ENCODE data around the gene GATA3. TPM values are rescaled to one million over a fixed set of nuclear protein-coding genes. Genes with fewer than 3 reads are reported as not detected.

The GATA3 gene
- total and polyA plus RNA-seq, 2 of the 8 experiments (the other 6 are each of a cell fraction or from before 2014, with no cell fraction given) = 0.02 to 0.43 TPM

GRCh38 chr10:8100366-8100765 is 45.9 kb downstream of the GATA3 start:
- Histone ChIP-seq H3K9ac (replicated peaks in 1 of 4; ENCODE audit: extremely low read depth in 1 of 4, low read depth in 3 of 4, low read length in 3 of 4) (no peak overlapping the region), H3K27ac (ENCODE audit: low read depth, low read length) (no peak overlapping the region), H3K9me3 (ENCODE audit: insufficient read depth in 2 of 2, low read depth in 1 of 2, low read length in 1 of 2) (no peaks in the 10 kb centered on the region), H4K20me1 (replicated peaks in 1 of 2; ENCODE audit: control insufficient read depth in 1 of 2, insufficient read depth in 2 of 2, low read length in 2 of 2) (no peaks in the 10 kb centered on the region), H2BK15ac (ENCODE audit: low read length) (no peak overlapping the region), H3K18ac (ENCODE audit: extremely low read depth, low read length) (no peak overlapping the region), H3K79me2 (ENCODE audit: control insufficient read depth in 1 of 2, insufficient read depth in 2 of 2, low read length in 2 of 2) (no peaks in the 10 kb centered on the region), H4K8ac (ENCODE audit: extremely low read depth, insufficient read depth, low read length) (no peak overlapping the region), H2BK20ac (ENCODE audit: low read length) (no peak overlapping the region), H2BK5ac (ENCODE audit: low read depth, low read length) (no peak overlapping the region), H3K14ac (ENCODE audit: insufficient read length) (no peak overlapping the region), H3K36me3 (ENCODE audit: control insufficient read depth in 2 of 4, insufficient read depth in 4 of 4, low read length in 3 of 4) (no peaks in the 10 kb centered on the region), H3K56ac (replicated peaks; ENCODE audit: insufficient read length, low read depth, low read length) (no peak overlapping the region), H2AK5ac (ENCODE audit: low read depth, low read length) (no peak overlapping the region), H4K5ac (ENCODE audit: insufficient read length, low read depth, low read length) (no peak overlapping the region), H2BK120ac (replicated peaks; ENCODE audit: low read depth, low read length) (no peak overlapping the region), H4K91ac (replicated peaks; ENCODE audit: insufficient read length, low read length) (no peak overlapping the region), H3K4ac (replicated peaks; ENCODE audit: insufficient read length, low read depth, low read length) (no peak overlapping the region), H3K4me2 (ENCODE audit: insufficient read depth in 1 of 2, low read depth in 2 of 2, low read length in 2 of 2) (no peak overlapping the region), H3K23ac (ENCODE audit: insufficient read length) (no peak overlapping the region), H3K79me1 (ENCODE audit: low read depth, low read length) (no peaks in the 10 kb centered on the region), H2AFZ (ENCODE audit: low read length) (no peak overlapping the region), H3K4me1 (replicated peaks in 1 of 4; ENCODE audit: control insufficient read depth in 3 of 4, insufficient read depth in 4 of 4, low read length in 3 of 4) (peaks cover 3 to 11% (median 6%) of the 10 kb centered on the region in 4 experiments; a peak in 5 of 7 replicates), H3K4me3 (ENCODE audit: extremely low read depth in 1 of 4, insufficient read depth in 2 of 4, low read depth in 3 of 4, low read length in 4 of 4) (no peak overlapping the region), H3K27me3 (replicated peaks in 1 of 4; ENCODE audit: control insufficient read depth in 3 of 4, extremely low read depth in 1 of 4, insufficient read depth in 3 of 4, low read length in 3 of 4) (no peaks in the 10 kb centered on the region), H3K23me2 (ENCODE audit: low read depth, low read length) (no peaks in the 10 kb centered on the region), H2BK12ac (ENCODE audit: low read depth, low read length) (0 out of 2 replicates have a peak overlapping the region, but pooled peaks have one; percentile 17)
- no peak for TF ChIP-seq CTBP2 (IDR thresholded peaks at IDR 0.05; ENCODE audit: borderline replicate concordance, insufficient read depth, insufficient read length, low read length)
- TF ChIP-seq SAP30 (IDR thresholded peaks at IDR 0.05; ENCODE audit: insufficient read depth, insufficient replicate concordance, low read length) = no peak
- no peak for TF ChIP-seq MAFK (IDR thresholded peaks at IDR 0.05; ENCODE audit: low read depth, low read length)
- TF ChIP-seq TBP (IDR thresholded peaks at IDR 0.05; ENCODE audit: low read depth, low read length) = no peak
- TF ChIP-seq NRF1 (IDR thresholded peaks at IDR 0.05; ENCODE audit: low read depth, low read length) = no peak
- no peak for TF ChIP-seq SP4 (IDR thresholded peaks at IDR 0.05; ENCODE audit: low read length)
- no peak for TF ChIP-seq CTCF (IDR thresholded peaks at IDR 0.05; ENCODE audit: control extremely low read depth in 1 of 3, insufficient read depth in 1 of 3, low read depth in 1 of 3, low read length in 3 of 3)
- no peak for TF ChIP-seq ATF3 (IDR thresholded peaks at IDR 0.05; ENCODE audit: insufficient read depth, low read depth, low read length)
- TF ChIP-seq KDM5A (IDR thresholded peaks at IDR 0.05; ENCODE audit: low read length) = no peak
- no peak for TF ChIP-seq RFX5 (IDR thresholded peaks at IDR 0.05; ENCODE audit: borderline replicate concordance, low read depth, low read length)
- no peak for TF ChIP-seq EZH2 (IDR thresholded peaks at IDR 0.05; ENCODE audit: low read depth, low read length, severe bottlenecking)
- POLR2A ChIA-PET (ENCODE audit: partially characterized antibody) = no interaction called here
- DNase-seq (ENCODE audit: low read depth in 1 of 2, low spot score in 2 of 2) = no peak
- WGBS, 2 experiments (ENCODE audit: extremely low coverage in 1 of 2, insufficient coverage in 1 of 2, insufficient read length in 1 of 2, insufficient replicate concordance in 2 of 2, low coverage in 1 of 2, low lambda C conversion rate in 2 of 2, missing lambda C conversion rate in 1 of 2) = 87% methylated on average over 4 of the region's 4 CpGs; no CpG with 5 or more reads in 1 of the 2 experiments
- CTCF ChIA-PET (ENCODE audit: partially characterized antibody) = no interaction called here
- no peak for FAIRE-seq

All from H1 (cell line).